ENCODE measurements around the gene TLR1. TPM values are rescaled to one million over a fixed set of nuclear protein-coding genes. Genes with fewer than 3 reads are reported as not detected.
"Not testable (repeated sequence)": the region's sequence is repeated elsewhere in the genome, so short reads cannot be mapped to it uniquely, and the experiment has no call there.

TLR1 gene
- total RNA-seq, 4 donors from 2014 or later, result 0.20 to 14.0 (median 6.1) TPM

DNA sequence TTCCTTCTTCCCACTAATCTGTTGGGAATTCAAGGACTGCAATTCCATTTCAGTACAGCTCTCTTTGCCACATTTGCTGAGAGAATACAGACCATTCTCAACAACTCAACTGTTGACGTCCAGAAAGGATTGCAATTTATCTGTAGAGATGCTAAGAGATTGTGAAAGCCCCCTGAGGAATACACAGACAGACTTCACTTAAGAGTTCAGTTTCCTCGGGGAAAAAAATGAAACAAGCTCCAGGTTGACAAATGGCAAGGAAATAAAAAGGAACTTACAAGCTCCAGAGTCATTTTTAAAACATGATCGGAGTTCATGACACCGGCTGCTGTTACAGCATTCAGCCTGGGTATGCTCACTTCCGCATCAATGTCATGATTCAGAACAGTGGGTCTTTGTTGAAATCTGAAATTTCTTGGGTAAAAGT lies 35.6 kb downstream of the TLR1 start:
- TF ChIP-seq, protein P1, sequence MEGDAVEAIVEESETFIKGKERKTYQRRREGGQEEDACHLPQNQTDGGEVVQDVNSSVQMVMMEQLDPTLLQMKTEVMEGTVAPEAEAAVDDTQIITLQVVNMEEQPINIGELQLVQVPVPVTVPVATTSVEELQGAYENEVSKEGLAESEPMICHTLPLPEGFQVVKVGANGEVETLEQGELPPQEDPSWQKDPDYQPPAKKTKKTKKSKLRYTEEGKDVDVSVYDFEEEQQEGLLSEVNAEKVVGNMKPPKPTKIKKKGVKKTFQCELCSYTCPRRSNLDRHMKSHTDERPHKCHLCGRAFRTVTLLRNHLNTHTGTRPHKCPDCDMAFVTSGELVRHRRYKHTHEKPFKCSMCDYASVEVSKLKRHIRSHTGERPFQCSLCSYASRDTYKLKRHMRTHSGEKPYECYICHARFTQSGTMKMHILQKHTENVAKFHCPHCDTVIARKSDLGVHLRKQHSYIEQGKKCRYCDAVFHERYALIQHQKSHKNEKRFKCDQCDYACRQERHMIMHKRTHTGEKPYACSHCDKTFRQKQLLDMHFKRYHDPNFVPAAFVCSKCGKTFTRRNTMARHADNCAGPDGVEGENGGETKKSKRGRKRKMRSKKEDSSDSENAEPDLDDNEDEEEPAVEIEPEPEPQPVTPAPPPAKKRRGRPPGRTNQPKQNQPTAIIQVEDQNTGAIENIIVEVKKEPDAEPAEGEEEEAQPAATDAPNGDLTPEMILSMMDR (IDR thresholded peaks at IDR 0.05), result no peak
- peak overlapping the region in 1 of 4 donors; percentile 17 for H3K27ac ChIP-seq
- H3K9me3 ChIP-seq, result no peaks in the 10 kb centered on the region
- no peak for DNase-seq
- WGBS, 2 donors (ENCODE audit: low coverage in 1 of 2), result 55 to 66% methylated on average over 3 to 5 of the region's 5 CpGs
- no peaks in the 10 kb centered on the region for H3K4me1 ChIP-seq
- in situ Hi-C loops (cut with MboI; ENCODE audit: low pct_ligation_motif_present in 1 of 4, low pct_unique_long_range_greater_than_20kb in 1 of 4, low sequenced_read_pairs in 3 of 4), result loop anchor here in 3 of 4 donors (10.0 to 25.0 kb wide), 2 partner anchors 86 to 368 kb away; partner anchors contain the start of gene TLR6 (in 1 of the 3)
- H3K27me3 ChIP-seq, result no peaks in the 10 kb centered on the region
- no peaks in the 10 kb centered on the region for H3K36me3 ChIP-seq
- intact Hi-C loops (cut with DNase I; ENCODE audit: low total_unique reads), result loop anchor here (10.0 kb wide), 1 partner anchor 366 kb away; no protein-coding TSS in a partner anchor
- H3K4me3 ChIP-seq, result no peak overlapping the region

GRCh38 chr4:38766940-38767339 lies 37.7 kb downstream of the TLR1 start:
- not testable (repeated sequence) for DNase-seq, H3K36me3 ChIP-seq, H3K27me3 ChIP-seq, H3K4me3 ChIP-seq, H3K9me3 ChIP-seq, H3K4me1 ChIP-seq, H3K27ac ChIP-seq
- WGBS, 2 donors (ENCODE audit: low coverage in 1 of 2), result 98 to 100% methylated on average over 1 to 2 of the region's 2 CpGs
- in situ Hi-C loops (cut with MboI; ENCODE audit: low pct_ligation_motif_present in 1 of 4, low pct_unique_long_range_greater_than_20kb in 1 of 4, low sequenced_read_pairs in 3 of 4), result loop anchor here in 3 of 4 donors (10.0 to 25.0 kb wide), 2 partner anchors 88 to 370 kb away; partner anchors contain the start of gene TLR6 (in 1 of the 3)
- intact Hi-C loops (cut with DNase I; ENCODE audit: low total_unique reads), result loop anchor here (10.0 kb wide), 1 partner anchor 368 kb away; no protein-coding TSS in a partner anchor

GRCh38 chr4:38765382-38765781 lies 39.2 kb downstream of the TLR1 start:
- WGBS, 2 donors (ENCODE audit: low coverage in 1 of 2), result 90 to 100% methylated on average over 3 of the region's 3 CpGs
- no peaks in the 10 kb centered on the region for H3K9me3 ChIP-seq
- DNase-seq, result no peak
- in situ Hi-C loops (cut with MboI; ENCODE audit: low pct_ligation_motif_present in 1 of 4, low pct_unique_long_range_greater_than_20kb in 1 of 4, low sequenced_read_pairs in 3 of 4) (loop anchor here in 3 of 4 donors (10.0 to 25.0 kb wide), 2 partner anchors 89 to 372 kb away; partner anchors contain the start of gene TLR6 (in 1 of the 3)), intact Hi-C loops (cut with DNase I; ENCODE audit: low total_unique reads) (loop anchor here (10.0 kb wide), 1 partner anchor 369 kb away; no protein-coding TSS in a partner anchor)
- H3K4me3 ChIP-seq, result no peak overlapping the region
- no peaks in the 10 kb centered on the region for H3K27me3 ChIP-seq
- H3K4me1 ChIP-seq, result no peaks in the 10 kb centered on the region
- no peaks in the 10 kb centered on the region for H3K36me3 ChIP-seq
- no peak overlapping the region for H3K27ac ChIP-seq
- TF ChIP-seq POLR2AphosphoS5 (IDR thresholded peaks at IDR 0.05) (no peak), POLR2A (IDR thresholded peaks at IDR 0.05) (no peak), EP300 (IDR thresholded peaks at IDR 0.05; ENCODE audit: low read depth) (no peak)
- TF ChIP-seq, protein P1 (IDR thresholded peaks at IDR 0.05), result no peak

DNA sequence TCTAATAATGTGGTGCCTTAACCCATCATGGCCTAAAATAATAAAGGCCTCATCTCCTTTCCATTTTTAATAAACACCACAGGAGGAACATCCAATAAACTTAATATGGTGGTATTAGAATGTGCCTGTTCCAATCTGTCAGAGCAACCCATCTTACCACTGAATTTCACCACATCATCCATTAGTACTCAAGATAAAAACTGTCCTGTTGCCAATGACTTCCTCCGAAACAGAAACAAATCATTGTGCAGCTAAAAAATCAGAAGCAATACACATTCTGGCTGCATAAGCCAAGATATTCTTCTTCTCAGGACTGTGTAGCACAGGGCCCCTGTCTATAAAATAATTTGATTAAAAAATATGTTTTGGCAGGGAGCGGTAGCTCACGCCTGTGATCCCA lies 40.3 kb downstream of the TLR1 start:
- 79 to 90% methylated on average over 2 to 3 of the region's 3 CpGs for WGBS, 2 donors (ENCODE audit: low coverage in 1 of 2)
- Histone ChIP-seq H3K27me3 (no peaks in the 10 kb centered on the region), H3K4me1 (peaks cover 0 to 2% (median 0%) of the 10 kb centered on the region in 4 donors), H3K27ac (no peak overlapping the region), H3K36me3 (no peaks in the 10 kb centered on the region), H3K4me3 (no peak overlapping the region), H3K9me3 (no peaks in the 10 kb centered on the region)
- TF ChIP-seq POLR2AphosphoS5 (IDR thresholded peaks at IDR 0.05), result no peak
- TF ChIP-seq, protein P1 (IDR thresholded peaks at IDR 0.05), result no peak
- TF ChIP-seq POLR2A (IDR thresholded peaks at IDR 0.05), result no peak
- no peak for TF ChIP-seq EP300 (IDR thresholded peaks at IDR 0.05; ENCODE audit: low read depth)
- no peak for DNase-seq
- in situ Hi-C loops (cut with MboI; ENCODE audit: low pct_ligation_motif_present in 1 of 4, low pct_unique_long_range_greater_than_20kb in 1 of 4, low sequenced_read_pairs in 3 of 4) (loop anchor here (5.0 to 25.0 kb wide), 3 partner anchors 91 to 373 kb away; partner anchors contain the start of gene TLR6 (in 1 of the 4)), intact Hi-C loops (cut with DNase I; ENCODE audit: low total_unique reads) (loop anchor here (10.0 kb wide), 1 partner anchor 371 kb away; no protein-coding TSS in a partner anchor)

All from transverse colon (tissue), 4 donors.